Testis (tissue), 2 donors: ENCODE measurements around the gene DRC3.
"Not testable (repeated sequence)": the region's sequence is repeated elsewhere in the genome, so short reads cannot be mapped to it uniquely, and the experiment has no call there.

Experiments
- POLR2A ChIP-seq: fragments of 450-650 bp; IDR thresholded peaks from one replicate; pipeline ENCODE4 v1.6.1; 2017; ENCODE audit warnings: antibody characterized with exemption, mild to moderate bottlenecking, moderate library complexity
- TF ChIP-seq, protein P1 (sequence below), 3 experiments: fragments of 450-650 bp in 2 of 3; fragments of 200-600 bp in 1 of 3; sonication (generic) in 1 of 3; IDR thresholded peaks; one replicate each; pipeline ENCODE4 v1.5.1; 2016 to 2019; ENCODE audit warnings: antibody characterized with exemption in 3 of 3, mild to moderate bottlenecking in 2 of 3, moderate library complexity in 1 of 3

DNA sequence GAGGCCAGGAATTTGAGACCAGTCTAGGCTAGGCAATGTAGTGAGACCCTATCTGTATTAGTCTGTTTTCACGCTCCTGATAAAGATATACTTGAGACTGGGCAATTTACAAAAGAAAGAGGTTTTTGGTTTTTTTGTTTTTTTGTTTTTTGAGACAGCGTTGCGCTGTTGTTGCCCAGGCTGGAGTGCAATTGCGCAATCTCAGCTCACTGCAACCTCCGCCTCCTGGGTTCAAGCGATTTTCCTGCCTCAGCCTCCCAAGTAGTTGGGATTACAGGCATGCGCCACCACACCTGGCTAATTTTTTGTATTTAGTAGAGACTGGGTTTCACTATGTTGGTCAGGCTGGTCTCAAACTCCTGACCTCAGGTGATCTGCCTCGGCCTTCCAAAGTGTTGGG, 23.2 kb downstream of the DRC3 start:
- not testable (repeated sequence) for TF ChIP-seq POLR2A
- TF ChIP-seq, protein P1, sequence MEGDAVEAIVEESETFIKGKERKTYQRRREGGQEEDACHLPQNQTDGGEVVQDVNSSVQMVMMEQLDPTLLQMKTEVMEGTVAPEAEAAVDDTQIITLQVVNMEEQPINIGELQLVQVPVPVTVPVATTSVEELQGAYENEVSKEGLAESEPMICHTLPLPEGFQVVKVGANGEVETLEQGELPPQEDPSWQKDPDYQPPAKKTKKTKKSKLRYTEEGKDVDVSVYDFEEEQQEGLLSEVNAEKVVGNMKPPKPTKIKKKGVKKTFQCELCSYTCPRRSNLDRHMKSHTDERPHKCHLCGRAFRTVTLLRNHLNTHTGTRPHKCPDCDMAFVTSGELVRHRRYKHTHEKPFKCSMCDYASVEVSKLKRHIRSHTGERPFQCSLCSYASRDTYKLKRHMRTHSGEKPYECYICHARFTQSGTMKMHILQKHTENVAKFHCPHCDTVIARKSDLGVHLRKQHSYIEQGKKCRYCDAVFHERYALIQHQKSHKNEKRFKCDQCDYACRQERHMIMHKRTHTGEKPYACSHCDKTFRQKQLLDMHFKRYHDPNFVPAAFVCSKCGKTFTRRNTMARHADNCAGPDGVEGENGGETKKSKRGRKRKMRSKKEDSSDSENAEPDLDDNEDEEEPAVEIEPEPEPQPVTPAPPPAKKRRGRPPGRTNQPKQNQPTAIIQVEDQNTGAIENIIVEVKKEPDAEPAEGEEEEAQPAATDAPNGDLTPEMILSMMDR (IDR thresholded peaks at IDR 0.05), result not testable (repeated sequence)
